Left lung (tissue), 10 donors: ENCODE data around the gene GATAD2A. TPM values are rescaled to one million over a fixed set of nuclear protein-coding genes. Genes with fewer than 3 reads are reported as not detected.

Source experiments
- ATAC-seq: fragments of 200-7000 bp; cut with Tn5 transposase; one replicate; pipeline ENCODE4 v1.9.1; 2020; ENCODE audit warnings: moderate library complexity
- DNase-seq, 4 donors: peaks; one replicate each; pipeline ENCODE4 v3.0.0-alpha.2; 2013 to 2020
- H3K27ac ChIP-seq, 2 donors: fragments of 200-600 bp; sonication (generic) in 1 of 2; one replicate each; pipeline versions ENCODE4 v1.5.0 to v1.8.0; 2020 to 2021
- H3K27me3 ChIP-seq, 2 donors: fragments of 200-600 bp; sonication (generic) in 1 of 2; one replicate each; pipeline versions ENCODE4 v1.5.0 to v1.8.0; 2020 to 2021
- H3K36me3 ChIP-seq, 2 donors: fragments of 200-600 bp; sonication (generic) in 1 of 2; one replicate each; pipeline versions ENCODE4 v1.5.0 to v1.8.0; 2020 to 2021
- H3K4me1 ChIP-seq, 2 donors: fragments of 200-600 bp; one replicate each; pipeline ENCODE4 v1.8.0; 2021
- H3K4me3 ChIP-seq, 2 donors: fragments of 200-600 bp; sonication (generic) in 1 of 2; one replicate each; pipeline versions ENCODE4 v1.5.0 to v1.8.0; 2020 to 2021; ENCODE audit warnings: mild to moderate bottlenecking in 1 of 2
- H3K9me3 ChIP-seq, 2 donors: fragments of 200-600 bp; sonication (generic) in 1 of 2; one replicate each; pipeline versions ENCODE4 v1.5.0 to v1.8.0; 2020 to 2021
- CTCF ChIP-seq, 2 donors: fragments of 200-600 bp; sonication (generic) in 1 of 2; IDR thresholded peaks; one replicate each; pipeline versions ENCODE4 v1.5.0 to v1.8.0; 2021; ENCODE audit warnings: antibody characterized with exemption in 2 of 2
- intact Hi-C, 2 donors: fragments of 100-400 bp; cut with DNase I; formaldehyde crosslinking; loops; one replicate each; pipeline versions ENCODE4 v1.11.2 to v1.14.2; 2022
- polyA plus RNA-seq, 6 donors: library from polyadenylated mRNA; unstranded; fragments of 120-200 nt; gene quantifications; one replicate each; pipeline ENCODE4 v1.2.1, GENCODE V29; 2013; ENCODE audit not compliant: insufficient read length in 6 of 6
- total RNA-seq, 2 donors: library from RNA; stranded (reverse); fragmentation: NEBNext Ultra II Directional; extraction: Animal tissue kit (Norgen Biotek cat#: 25700); gene quantifications; one replicate each; pipeline ENCODE4 v1.2.1, GENCODE V29; 2021
- donor health status: DM: no; HTN: yes; CAD: no.
- donor health status: DM: no; HTN: no; CAD: no.

Gene GATAD2A
- total and polyA plus RNA-seq, 8 donors = 39.3 to 97.3 (median 49.0) TPM

DNA sequence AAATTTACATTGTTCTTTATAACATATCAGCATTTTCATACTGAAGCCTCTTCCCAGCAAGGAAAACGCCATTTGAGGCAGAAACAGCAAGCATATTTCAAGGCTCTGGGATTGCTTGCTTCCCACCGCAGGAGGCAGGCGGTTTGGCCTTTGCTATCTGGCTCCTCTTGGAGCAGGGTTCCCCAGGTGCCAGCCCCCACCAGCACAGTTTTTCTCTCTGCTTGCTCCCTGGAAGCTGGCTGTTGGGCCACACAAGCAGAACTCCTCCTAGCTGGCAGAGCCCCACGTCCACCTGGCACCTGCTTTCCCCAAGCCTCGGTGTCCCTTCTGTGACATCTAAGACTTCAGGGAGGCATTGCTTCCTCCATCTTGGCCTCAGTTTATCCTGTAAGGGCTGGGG is 16.7 kb downstream of the GATAD2A start:
- no peak overlapping the region for H3K4me3 ChIP-seq
- H3K9me3 ChIP-seq = no peaks in the 10 kb centered on the region
- H3K27ac ChIP-seq = no peak overlapping the region
- no peak for TF ChIP-seq CTCF (IDR thresholded peaks at IDR 0.05)
- H3K36me3 ChIP-seq = no peaks in the 10 kb centered on the region
- H3K4me1 ChIP-seq = peaks cover 0 to 47% of the 10 kb centered on the region in 2 donors
- H3K27me3 ChIP-seq = no peaks in the 10 kb centered on the region
- no peak for DNase-seq
- intact Hi-C loops = no loop called here
- no peak for ATAC-seq

DNA sequence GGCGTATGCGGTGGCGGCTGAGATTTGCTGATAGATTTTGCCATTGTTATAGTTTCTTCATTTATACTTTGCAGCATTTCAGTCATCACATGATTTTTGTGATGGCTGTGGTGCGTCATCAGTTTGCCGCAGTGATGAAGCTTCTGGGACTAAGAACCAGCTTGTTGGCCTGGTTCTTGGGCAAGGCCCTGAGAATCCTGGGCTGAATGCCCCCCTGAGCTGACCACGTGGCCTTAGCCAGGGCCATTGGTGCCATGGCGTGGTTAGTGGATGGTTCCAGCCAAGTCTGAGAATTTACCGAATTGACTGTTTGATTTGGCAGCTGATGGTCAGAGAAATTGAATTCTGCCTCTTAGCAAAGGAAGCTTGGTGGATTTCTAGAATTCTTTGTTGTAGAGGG is 17.8 kb downstream of the GATAD2A start:
- TF ChIP-seq CTCF (IDR thresholded peaks at IDR 0.05) = no peak
- Histone ChIP-seq H3K9me3 (no peaks in the 10 kb centered on the region), H3K27me3 (no peaks in the 10 kb centered on the region), H3K4me1 (peaks cover 0 to 49% of the 10 kb centered on the region in 2 donors), H3K4me3 (no peak overlapping the region), H3K36me3 (no peaks in the 10 kb centered on the region), H3K27ac (no peak overlapping the region)
- no peak for DNase-seq
- intact Hi-C loops = no loop called here
- ATAC-seq = no peak

- H3K4me1 ChIP-seq = peaks cover 0 to 39% of the 10 kb centered on the region in 2 donors
- no peaks in the 10 kb centered on the region for H3K27me3 ChIP-seq
- no peak overlapping the region for H3K27ac ChIP-seq
- no peak for TF ChIP-seq CTCF (IDR thresholded peaks at IDR 0.05)
- DNase-seq = no peak
- no peaks in the 10 kb centered on the region for H3K36me3 ChIP-seq
- ATAC-seq = no peak
- H3K9me3 ChIP-seq = no peaks in the 10 kb centered on the region
- H3K4me3 ChIP-seq = no peak overlapping the region
- intact Hi-C loops = no loop called here
Measured at GRCh38 chr19:19425170-19425875, 19.8 kb downstream of the GATAD2A start.

GRCh38 chr19:19426216-19426615 is 20.7 kb downstream of the GATAD2A start:
- Histone ChIP-seq H3K36me3 (no peaks in the 10 kb centered on the region), H3K4me1 (peaks cover 0 to 34% of the 10 kb centered on the region in 2 donors), H3K9me3 (no peaks in the 10 kb centered on the region), H3K4me3 (no peak overlapping the region), H3K27ac (no peak overlapping the region), H3K27me3 (no peaks in the 10 kb centered on the region)
- TF ChIP-seq CTCF (IDR thresholded peaks at IDR 0.05) = no peak
- ATAC-seq = no peak
- intact Hi-C loops = no loop called here
- DNase-seq = no peak

DNA sequence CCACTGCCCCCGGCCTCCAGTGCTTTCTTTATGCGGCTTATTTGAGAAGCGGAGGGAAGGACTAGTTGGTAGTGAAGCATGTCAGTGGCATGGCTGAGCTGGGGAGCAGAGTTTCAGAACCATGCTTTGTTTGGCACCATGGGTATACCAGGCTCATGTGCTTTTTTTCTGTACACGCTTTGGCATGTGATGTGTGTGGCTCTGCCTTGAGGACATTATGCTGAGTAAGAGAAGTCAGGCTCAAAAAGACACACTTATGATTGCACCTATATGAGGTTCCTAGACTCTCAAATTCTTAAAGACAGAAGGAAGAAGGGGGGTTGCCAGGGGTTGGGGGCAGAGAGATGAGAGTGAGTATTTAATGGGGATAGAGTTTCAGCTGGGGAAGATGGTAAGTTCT is 21.3 kb downstream of the GATAD2A start:
- Histone ChIP-seq H3K27me3 (no peaks in the 10 kb centered on the region), H3K4me1 (peaks cover 0 to 29% of the 10 kb centered on the region in 2 donors), H3K4me3 (no peak overlapping the region), H3K36me3 (no peaks in the 10 kb centered on the region), H3K27ac (no peak overlapping the region), H3K9me3 (no peaks in the 10 kb centered on the region)
- intact Hi-C loops = no loop called here
- TF ChIP-seq CTCF (IDR thresholded peaks at IDR 0.05) = no peak
- no peak for ATAC-seq
- DNase-seq = no peak
